ENCODE measurements around the gene ITGA5. TPM values are rescaled to one million over a fixed set of nuclear protein-coding genes. Genes with fewer than 3 reads are reported as not detected.

ITGA5 gene
- total and polyA plus RNA-seq, 2 of the 13 experiments (the other 11 are each of a cell fraction or from before 2014, with no cell fraction given), result 0.20 to 0.40 TPM

DNA sequence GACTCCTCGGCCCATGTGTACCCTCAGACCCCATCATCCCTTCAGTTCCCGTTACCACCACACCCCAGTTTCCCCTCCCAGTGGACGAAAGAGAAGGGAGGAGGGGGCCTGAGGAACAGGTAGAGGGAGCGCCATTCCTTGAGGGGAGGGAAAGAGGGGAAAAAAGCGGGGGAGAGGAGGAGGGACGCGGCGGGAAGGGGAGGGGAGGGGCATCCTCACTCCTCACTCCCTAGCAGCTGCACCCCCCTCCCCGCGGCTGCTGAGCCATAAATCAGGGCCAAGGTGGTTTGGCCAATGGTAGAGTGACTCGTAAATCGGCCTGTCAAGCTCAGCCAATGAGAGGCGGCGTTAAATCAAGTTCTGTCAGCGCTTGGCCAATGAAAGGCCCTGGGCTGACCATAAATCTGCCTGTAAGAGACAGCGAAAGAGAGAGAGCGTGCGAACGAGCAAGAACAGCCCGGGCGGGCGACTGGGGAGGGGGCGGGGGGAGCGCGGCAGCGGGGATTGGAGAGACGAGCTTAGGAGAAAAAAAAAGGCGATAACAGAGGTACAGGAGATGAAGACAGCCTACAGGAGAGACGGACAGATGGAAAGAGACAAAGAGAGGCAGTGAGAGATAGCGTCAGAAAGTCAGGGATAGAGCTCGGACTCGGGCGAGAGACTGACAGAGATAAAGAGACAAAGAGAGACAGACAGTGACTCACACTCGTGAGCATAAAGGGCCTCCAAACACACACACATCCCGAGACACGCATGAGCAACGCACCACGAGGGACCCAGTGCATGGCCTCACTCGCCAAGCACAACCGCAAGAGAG, 59.9 kb downstream of the ITGA5 start (continued):
- TF ChIP-seq, protein P1, sequence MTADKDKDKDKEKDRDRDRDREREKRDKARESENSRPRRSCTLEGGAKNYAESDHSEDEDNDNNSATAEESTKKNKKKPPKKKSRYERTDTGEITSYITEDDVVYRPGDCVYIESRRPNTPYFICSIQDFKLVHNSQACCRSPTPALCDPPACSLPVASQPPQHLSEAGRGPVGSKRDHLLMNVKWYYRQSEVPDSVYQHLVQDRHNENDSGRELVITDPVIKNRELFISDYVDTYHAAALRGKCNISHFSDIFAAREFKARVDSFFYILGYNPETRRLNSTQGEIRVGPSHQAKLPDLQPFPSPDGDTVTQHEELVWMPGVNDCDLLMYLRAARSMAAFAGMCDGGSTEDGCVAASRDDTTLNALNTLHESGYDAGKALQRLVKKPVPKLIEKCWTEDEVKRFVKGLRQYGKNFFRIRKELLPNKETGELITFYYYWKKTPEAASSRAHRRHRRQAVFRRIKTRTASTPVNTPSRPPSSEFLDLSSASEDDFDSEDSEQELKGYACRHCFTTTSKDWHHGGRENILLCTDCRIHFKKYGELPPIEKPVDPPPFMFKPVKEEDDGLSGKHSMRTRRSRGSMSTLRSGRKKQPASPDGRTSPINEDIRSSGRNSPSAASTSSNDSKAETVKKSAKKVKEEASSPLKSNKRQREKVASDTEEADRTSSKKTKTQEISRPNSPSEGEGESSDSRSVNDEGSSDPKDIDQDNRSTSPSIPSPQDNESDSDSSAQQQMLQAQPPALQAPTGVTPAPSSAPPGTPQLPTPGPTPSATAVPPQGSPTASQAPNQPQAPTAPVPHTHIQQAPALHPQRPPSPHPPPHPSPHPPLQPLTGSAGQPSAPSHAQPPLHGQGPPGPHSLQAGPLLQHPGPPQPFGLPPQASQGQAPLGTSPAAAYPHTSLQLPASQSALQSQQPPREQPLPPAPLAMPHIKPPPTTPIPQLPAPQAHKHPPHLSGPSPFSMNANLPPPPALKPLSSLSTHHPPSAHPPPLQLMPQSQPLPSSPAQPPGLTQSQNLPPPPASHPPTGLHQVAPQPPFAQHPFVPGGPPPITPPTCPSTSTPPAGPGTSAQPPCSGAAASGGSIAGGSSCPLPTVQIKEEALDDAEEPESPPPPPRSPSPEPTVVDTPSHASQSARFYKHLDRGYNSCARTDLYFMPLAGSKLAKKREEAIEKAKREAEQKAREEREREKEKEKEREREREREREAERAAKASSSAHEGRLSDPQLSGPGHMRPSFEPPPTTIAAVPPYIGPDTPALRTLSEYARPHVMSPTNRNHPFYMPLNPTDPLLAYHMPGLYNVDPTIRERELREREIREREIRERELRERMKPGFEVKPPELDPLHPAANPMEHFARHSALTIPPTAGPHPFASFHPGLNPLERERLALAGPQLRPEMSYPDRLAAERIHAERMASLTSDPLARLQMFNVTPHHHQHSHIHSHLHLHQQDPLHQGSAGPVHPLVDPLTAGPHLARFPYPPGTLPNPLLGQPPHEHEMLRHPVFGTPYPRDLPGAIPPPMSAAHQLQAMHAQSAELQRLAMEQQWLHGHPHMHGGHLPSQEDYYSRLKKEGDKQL (CRISPR knock-in tag; IDR thresholded peaks at IDR 0.05; ENCODE audit: low read depth), result no peak; the same call in 1 of the 2 replicates
- TF ChIP-seq ZNF674 (CRISPR knock-in tag; IDR thresholded peaks at IDR 0.05; ENCODE audit: low read depth) (no peak), POLR2AphosphoS5 (IDR thresholded peaks at IDR 0.05; ENCODE audit: low read depth, low read length) (peak; percentile 30), ZNF20 (CRISPR knock-in tag; IDR thresholded peaks at IDR 0.05) (no peak), SPEN (CRISPR knock-in tag; IDR thresholded peaks at IDR 0.05; ENCODE audit: low read depth) (0 out of 2 replicates have a peak, but pooled peaks have one; percentile 32), ZBTB38 (CRISPR knock-in tag; IDR thresholded peaks at IDR 0.05) (0 out of 2 replicates have a peak, but pooled peaks have one; percentile 13), SOX13 (IDR thresholded peaks at IDR 0.05) (no peak), SOX13 (CRISPR knock-in tag; conservative IDR thresholded peaks at IDR 0.05 in 1 of 2, IDR thresholded peaks at IDR 0.05 in 1 of 2) (0 out of 4 replicates have a peak, but pooled peaks of 1 of the 2 experiments have one; percentile 6), TAF1 (CRISPR knock-in tag; IDR thresholded peaks at IDR 0.05) (peak; percentile 44; the same call in 1 of the 2 replicates)
- TF ChIP-seq, protein P2, sequence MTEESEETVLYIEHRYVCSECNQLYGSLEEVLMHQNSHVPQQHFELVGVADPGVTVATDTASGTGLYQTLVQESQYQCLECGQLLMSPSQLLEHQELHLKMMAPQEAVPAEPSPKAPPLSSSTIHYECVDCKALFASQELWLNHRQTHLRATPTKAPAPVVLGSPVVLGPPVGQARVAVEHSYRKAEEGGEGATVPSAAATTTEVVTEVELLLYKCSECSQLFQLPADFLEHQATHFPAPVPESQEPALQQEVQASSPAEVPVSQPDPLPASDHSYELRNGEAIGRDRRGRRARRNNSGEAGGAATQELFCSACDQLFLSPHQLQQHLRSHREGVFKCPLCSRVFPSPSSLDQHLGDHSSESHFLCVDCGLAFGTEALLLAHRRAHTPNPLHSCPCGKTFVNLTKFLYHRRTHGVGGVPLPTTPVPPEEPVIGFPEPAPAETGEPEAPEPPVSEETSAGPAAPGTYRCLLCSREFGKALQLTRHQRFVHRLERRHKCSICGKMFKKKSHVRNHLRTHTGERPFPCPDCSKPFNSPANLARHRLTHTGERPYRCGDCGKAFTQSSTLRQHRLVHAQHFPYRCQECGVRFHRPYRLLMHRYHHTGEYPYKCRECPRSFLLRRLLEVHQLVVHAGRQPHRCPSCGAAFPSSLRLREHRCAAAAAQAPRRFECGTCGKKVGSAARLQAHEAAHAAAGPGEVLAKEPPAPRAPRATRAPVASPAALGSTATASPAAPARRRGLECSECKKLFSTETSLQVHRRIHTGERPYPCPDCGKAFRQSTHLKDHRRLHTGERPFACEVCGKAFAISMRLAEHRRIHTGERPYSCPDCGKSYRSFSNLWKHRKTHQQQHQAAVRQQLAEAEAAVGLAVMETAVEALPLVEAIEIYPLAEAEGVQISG (CRISPR knock-in tag; IDR thresholded peaks at IDR 0.05), result peak; percentile 22; the same call in 1 of the 2 replicates
- TF ChIP-seq, protein P3, sequence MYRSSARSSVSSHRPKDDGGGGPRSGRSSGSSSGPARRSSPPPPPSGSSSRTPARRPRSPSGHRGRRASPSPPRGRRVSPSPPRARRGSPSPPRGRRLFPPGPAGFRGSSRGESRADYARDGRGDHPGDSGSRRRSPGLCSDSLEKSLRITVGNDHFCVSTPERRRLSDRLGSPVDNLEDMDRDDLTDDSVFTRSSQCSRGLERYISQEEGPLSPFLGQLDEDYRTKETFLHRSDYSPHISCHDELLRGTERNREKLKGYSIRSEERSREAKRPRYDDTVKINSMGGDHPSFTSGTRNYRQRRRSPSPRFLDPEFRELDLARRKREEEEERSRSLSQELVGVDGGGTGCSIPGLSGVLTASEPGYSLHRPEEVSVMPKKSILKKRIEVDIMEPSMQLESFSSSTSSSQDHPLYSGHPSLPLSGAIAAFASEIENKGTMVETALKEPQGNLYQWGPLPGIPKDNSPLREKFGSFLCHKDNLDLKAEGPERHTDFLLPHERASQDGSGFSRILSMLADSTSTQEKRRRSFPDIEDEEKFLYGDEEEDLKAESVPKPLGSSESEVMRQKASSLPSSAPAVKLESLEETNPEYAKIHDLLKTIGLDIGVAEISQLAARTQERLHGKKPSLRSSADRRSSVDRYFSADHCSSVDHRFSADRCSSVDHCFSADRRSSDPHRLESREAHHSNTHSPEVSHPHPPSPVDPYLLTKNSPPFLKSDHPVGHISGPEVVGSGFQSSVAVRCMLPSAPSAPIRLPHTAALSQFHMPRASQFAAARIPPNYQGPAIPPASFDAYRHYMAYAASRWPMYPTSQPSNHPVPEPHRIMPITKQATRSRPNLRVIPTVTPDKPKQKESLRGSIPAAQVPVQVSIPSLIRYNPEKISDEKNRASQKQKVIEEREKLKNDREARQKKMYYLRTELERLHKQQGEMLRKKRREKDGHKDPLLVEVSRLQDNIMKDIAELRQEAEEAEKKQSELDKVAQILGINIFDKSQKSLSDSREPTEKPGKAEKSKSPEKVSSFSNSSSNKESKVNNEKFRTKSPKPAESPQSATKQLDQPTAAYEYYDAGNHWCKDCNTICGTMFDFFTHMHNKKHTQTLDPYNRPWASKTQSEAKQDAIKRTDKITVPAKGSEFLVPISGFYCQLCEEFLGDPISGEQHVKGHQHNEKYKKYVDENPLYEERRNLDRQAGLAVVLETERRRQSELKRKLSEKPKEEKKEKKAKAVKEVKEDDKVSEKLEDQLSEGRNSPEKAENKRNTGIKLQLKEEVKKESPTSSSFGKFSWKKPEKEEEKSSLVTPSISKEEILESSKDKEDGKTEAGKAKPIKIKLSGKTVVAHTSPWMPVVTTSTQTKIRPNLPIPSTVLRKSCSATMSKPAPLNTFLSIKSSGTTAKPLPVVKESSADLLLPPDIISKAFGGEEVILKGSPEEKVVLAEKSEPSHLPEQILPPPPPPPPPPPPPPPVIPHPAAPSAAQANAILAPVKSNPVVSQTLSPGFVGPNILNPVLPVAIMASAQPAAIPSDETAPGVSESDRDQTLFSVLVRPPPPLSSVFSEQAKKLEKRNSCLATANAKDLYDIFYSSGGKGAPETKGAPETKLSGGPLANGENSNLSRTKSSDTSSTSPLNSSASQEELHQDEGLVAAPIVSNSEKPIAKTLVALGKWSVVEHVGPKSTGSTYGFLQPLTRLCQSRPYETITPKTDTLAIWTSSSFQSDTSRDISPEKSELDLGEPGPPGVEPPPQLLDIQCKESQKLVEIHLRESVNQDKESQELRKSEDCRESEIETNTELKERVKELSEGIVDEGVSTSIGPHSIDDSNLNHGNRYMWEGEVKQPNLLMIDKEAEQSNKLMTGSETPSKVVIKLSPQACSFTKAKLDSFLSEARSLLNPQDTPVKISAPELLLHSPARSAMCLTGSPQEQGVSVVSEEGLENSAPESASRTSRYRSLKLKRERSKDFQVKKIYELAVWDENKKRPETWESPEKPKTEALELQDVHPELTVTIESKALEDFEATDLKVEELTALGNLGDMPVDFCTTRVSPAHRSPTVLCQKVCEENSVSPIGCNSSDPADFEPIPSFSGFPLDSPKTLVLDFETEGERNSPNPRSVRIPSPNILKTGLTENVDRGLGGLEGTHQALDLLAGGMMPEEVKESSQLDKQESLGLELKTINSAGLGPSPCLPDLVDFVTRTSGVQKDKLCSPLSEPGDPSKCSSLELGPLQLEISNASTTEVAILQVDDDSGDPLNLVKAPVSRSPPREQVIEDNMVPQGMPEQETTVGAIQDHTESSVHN (CRISPR knock-in tag; IDR thresholded peaks at IDR 0.05), result no peak
